ENCODE results near the gene VAV1.

DNA sequence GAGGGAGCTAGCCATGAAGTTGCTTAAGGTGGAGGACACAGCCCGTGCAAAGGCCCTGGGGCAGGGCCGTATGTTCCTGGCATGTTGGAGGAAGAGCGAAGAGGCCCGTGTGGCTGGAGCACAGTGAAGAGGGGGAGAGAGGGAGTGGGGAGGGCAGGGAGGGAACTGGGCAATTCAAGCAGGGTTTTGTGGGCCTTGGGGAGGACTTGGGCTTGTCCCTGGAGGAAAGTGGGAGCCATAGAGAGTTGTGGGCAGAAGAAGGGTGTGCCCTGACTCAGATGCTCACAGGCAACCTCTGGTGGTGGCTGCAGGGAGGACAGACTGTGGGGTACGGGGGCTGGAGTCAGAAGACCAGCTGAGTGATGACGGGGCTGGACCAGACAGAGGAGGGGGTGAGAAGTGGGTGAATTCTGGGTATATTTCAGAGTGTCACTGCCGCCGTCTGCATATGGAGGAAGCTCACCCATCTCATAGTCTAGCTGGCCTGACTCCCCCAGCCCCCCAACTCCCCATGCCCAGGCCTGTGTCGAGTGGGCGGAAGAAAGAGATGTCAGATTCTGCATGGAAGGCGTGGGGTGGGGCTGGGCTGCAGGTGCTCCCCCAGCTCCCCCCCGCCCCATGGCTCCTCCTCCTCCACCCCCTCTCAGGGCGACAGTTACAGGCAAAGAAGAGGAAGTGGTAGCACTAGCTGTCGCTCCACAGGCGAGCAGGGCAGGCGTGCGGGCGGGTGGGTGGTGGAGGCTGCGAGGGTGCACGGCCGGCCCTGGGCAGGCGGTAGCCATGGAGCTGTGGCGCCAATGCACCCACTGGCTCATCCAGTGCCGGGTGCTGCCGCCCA lies at the start of gene VAV1:
- TF ChIP-seq SIN3A (IDR thresholded peaks at IDR 0.05; ENCODE audit: borderline replicate concordance, insufficient read depth, low read length) (no peak), TAF1 (IDR thresholded peaks at IDR 0.05; ENCODE audit: borderline replicate concordance, insufficient read depth, low read length) (no peak), POLR2AphosphoS5 (IDR thresholded peaks at IDR 0.05; ENCODE audit: low read depth, low read length) (no peak), FOXP2 (optimal IDR thresholded peaks at IDR 0.05; ENCODE audit: borderline replicate concordance, extremely low read depth, extremely low read length, insufficient read depth) (no peak)
- TF ChIP-seq, protein P1, sequence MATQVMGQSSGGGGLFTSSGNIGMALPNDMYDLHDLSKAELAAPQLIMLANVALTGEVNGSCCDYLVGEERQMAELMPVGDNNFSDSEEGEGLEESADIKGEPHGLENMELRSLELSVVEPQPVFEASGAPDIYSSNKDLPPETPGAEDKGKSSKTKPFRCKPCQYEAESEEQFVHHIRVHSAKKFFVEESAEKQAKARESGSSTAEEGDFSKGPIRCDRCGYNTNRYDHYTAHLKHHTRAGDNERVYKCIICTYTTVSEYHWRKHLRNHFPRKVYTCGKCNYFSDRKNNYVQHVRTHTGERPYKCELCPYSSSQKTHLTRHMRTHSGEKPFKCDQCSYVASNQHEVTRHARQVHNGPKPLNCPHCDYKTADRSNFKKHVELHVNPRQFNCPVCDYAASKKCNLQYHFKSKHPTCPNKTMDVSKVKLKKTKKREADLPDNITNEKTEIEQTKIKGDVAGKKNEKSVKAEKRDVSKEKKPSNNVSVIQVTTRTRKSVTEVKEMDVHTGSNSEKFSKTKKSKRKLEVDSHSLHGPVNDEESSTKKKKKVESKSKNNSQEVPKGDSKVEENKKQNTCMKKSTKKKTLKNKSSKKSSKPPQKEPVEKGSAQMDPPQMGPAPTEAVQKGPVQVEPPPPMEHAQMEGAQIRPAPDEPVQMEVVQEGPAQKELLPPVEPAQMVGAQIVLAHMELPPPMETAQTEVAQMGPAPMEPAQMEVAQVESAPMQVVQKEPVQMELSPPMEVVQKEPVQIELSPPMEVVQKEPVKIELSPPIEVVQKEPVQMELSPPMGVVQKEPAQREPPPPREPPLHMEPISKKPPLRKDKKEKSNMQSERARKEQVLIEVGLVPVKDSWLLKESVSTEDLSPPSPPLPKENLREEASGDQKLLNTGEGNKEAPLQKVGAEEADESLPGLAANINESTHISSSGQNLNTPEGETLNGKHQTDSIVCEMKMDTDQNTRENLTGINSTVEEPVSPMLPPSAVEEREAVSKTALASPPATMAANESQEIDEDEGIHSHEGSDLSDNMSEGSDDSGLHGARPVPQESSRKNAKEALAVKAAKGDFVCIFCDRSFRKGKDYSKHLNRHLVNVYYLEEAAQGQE (IDR thresholded peaks at IDR 0.05; ENCODE audit: insufficient read depth in 1 of 2, low read depth in 2 of 2, low read length in 2 of 2), result no peak
